CD4-positive, alpha-beta T cell treated with Interleukin-12 subunit alpha and Interleukin-12 subunit beta, for 1 hour (primary cell): ENCODE results near the gene RPL31.

Experiments
- DNase-seq: peaks from one replicate; pipeline ENCODE4 v3.0.0-alpha.2; 2020

RPL31 gene

DNA sequence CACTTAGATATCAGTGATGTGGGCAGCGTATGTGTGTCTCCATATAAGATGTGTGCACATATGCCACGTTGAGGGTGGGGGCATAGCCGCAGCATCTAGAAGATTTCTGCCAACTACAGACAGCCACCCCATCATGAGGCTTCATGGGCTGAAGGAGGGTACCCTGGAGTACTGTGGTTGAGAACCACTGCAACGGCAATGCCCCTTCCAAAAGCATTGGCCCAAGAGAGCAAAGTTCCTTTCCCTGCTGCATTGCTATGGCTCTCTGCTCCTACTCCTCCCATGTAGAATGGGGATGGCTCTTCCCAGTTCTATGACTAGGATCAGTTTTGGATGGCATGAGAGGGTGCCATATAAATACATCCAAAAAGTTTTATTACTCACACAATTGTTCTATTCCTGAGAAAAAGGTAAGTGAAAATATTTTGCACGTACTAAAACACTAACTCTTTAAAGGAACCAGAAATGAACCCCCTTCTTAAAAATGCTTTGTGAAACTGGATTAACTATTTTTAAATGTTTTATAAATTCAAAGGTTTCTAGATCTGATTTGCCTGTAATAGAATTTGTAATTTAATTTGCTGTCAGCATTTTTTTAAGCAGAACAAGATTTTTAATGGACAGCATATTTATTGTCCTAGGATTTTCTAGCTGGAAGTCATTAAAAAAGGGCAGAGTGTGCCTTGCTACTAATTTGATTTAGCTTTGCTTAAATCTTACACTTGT is 4.4 kb upstream of the RPL31 start:
- no peak for DNase-seq

DNA sequence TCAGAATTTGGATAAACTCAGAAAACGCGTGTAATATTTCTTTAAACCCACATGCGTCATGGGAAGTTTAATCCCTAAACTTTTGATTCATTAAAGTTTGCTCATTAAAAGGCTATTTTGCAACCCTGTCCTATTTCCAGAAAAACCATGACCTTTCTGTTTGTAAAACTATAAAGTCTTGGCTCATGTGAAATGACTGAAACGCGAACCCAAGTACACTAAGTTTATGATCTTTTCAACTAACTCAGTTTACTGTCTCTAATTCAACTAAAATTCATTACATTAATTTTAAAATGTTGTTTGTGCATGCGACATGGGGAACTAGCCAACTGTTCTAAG is 3.9 kb upstream of the RPL31 start:
- DNase-seq = no peak

DNA sequence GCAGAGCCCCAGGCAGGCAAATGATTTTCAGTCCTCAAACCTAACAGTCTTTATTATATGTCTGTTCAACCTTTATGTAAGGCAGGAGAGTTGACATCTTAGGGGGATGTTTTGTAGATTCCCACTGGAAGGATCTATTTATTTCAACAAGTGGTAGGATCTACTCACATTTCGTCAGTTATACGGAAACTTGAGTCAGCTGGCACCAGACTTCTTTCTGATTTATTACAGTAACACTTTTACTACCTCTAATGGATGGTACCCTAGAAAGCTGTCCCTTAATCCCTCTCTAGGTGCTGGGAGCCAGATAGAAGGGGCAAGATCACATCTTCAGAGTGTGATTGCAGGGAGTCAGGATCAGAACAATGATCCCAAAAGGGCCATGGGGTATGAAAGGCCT is 2.1 kb upstream of the RPL31 start:
- no peak for DNase-seq

DNA sequence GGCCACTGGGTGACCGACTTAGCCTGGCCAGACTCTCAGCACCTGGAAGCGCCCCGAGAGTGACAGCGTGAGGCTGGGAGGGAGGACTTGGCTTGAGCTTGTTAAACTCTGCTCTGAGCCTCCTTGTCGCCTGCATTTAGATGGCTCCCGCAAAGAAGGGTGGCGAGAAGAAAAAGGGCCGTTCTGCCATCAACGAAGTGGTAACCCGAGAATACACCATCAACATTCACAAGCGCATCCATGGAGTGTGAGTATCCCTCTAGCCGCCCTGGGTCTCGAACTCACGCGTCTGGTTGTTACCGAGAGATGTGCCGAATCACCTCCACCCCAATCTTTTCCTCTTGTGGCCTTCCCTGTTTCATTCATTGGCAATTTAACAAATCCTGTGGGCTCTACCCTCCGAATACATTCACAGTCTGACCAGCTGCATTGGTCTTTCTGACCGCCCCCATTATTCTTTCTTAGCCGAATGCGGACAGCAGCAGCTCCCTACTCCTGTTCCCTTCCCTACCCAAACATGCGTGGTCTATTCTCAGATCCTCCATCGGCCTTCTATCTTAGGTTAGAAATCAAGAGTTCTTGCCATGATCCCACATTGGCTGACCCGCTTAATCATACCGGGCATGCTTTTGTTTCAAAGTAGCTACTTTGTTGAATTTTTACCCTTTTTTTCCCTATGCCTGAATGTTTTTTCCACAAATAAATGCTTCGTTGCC is 631 bp downstream of the RPL31 start:
- no peak for DNase-seq

DNA sequence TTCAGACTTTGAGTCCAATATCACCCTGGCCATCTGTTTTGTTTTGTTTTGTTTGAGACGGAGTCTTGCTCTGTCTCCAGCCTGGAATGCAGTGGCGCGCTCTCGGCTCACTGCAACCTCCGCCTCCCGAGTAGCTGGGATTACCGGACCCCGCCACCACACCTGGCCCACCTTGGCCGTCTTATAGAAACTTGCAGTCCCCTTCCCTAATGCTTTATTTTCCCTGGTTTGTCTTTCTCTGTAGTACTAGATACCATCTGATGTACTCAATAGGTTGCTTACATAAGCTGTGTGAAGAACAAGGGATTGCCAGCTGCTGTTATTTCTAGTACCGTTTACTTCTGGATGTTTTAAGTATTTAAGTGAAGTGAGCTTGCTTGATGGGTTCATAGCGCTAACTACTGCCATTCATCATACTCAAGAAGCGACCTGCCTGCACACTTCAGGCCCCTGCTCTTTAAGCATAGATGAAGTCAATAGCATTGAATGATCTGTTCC is 1.2 kb downstream of the RPL31 start:
- no peak for DNase-seq

DNA sequence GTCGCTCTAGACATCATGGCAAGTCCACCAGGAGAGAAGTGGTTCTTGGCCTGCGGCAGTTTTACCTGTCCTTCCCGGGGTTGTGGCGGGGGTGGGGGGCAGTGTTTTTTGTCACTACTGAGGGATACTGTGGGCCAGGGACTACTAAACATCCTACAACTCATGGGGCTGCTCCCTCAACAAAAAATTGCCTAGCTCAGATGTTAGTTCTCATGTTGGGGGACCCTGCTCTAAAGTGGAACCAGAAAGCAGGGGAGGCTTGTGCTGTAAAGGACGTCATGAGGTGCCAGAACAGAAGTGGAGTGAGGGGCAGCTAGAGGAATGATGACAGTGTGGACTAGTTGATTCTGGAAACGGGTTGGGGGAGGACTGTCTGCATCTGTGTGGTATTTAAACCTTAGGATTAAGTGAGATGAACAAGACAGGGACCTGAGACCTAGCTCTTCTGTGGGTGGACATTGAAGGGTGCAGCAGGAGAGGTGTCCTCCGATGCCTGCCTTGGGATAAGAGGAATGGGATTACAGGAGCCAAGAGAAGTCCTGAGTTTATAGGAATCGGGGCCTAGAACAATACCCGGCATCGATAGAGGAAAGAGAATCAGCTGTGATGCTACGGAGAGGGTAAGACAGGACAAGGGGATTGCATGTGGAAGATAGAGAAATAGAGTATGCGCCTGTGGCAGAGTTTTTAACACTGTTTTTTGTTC is 2.7 kb downstream of the RPL31 start:
- no peak for DNase-seq

DNA sequence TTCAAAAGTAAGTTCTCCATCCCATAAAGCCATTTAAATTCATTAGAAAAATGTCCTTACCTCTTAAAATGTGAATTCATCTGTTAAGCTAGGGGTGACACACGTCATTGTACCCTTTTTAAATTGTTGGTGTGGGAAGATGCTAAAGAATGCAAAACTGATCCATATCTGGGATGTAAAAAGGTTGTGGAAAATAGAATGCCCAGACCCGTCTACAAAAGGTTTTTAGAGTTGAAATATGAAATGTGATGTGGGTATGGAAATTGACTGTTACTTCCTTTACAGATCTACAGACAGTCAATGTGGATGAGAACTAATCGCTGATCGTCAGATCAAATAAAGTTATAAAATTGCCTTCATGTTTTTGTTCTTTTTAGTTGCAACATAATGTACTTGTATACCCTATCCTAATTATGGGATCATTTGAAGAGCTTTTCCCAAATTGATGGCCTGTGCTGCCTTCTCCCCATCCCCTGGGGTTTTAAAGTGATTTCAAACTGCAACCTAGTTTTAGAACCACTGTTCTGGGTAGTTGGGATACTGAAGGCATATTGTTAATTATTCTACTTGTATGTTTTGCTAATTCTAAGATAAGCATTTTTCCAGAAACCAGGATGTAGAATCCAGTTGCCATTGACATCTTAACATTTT is 4.1 kb downstream of the RPL31 start:
- no peak for DNase-seq

DNA sequence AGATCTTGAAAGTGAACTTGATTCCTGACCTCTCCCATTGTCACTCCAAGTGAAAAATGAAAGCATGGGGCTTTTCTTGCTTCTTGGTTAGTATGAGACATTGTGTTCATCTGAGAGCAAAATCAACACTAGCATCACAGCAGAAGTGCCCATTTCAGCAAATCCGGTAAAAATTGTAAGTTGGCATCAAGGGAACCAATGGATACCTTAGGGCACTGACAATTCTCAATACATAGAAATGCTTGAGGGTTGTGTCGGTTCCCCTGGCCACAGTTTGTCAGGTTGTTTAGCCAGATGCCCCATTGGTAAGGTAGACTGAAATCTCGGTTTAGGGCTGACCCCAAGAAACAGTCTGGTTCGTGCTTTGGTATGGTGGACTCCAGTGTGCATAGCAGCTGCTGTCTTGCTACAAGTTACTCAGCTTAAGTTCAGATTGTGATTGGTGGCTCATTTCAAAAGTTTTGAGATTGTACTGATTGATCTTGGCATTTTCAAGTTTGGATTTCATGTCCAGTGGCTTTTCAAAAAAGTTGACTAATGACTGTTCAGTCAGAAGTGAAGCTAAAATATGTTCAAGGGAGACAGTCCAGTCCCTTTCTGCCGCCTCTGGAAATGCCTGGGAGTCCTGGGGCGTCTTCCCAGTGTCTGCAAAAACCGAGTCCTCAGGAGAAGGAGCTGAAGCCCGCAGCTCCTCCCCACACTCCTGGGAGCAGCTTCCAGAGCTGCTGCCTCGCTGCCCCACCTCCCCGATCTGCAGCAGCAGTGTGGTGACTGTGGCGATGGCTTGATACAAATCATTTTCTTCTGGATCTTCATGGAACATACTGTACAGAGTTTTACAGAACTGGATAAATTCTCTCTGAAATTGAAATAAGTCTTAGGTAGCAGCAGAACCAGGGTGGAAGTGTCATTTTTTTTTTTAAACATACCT is 5.6 kb downstream of the RPL31 start:
- DNase-seq = no peak

DNA sequence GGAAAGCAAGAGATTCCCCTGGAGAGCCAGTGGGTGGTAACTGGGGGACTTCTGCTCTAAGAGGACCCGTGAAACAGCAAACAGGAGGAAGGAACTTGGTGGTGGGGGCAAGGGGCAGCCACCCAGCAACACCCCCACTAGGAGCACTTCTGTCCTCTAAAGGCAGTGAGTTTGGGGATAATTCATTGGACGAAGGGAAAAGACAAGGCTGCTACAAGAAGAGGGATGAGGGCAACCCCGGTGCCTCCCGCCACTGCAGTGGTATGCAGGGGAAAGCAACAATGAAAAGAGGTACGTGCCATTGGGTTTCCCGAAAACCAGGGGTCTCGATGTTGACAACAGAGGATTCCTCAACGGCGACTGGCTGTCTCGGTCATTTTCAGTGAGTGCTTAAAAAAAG is 9.1 kb downstream of the RPL31 start:
- no peak for DNase-seq

DNA sequence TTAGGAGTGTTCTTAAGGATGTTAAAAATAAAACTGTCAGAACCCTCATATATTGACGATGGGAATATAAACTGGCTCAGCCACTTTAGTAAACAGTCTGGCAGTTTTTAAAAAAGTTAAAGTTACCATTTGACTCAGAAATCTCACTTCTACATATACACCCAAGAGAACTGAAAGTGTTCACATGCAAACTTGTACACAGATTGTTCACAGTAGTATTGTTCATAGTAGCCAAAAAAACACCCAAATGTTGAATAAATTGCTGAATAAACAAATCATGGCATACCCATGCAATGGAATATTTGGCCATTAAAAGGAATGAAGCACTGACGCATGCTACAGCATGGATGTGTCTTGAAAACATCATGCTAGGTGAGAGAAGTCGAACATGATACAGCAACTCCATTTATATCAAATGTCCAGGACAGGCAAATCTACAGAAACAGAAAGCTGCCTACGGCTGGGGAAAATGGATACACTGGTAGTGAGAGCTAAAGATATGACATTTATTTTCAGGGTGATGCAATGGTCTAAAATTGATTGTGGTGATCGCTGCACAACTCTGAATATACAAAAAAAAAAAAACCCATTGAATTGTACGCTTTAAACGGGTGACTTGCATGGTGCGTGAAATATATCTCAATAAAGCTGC is 10.1 kb downstream of the RPL31 start:
- DNase-seq = no peak

DNA sequence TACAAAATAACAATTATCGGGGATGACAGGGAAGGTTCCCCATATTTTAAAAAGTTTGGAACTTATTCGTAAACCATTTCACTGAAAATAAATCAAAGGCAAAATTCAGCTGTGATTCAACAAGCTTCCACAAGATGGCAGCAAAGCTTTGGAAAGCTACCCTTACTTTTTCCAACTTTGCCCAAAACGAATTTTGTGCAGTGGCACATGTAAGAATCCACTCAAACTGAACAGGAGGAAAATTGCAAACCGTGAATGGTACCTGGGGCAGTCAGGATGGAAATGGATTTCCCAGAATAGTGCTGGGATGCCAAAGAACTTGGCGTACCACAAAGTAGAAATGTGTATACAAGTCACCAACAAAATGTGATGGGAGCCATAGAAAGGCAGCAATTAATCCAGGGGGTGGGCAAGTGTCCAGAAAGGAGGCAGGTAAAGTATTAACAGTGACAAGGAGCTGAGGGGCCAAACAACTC is 10.7 kb downstream of the RPL31 start:
- DNase-seq = peak; percentile 58

DNA sequence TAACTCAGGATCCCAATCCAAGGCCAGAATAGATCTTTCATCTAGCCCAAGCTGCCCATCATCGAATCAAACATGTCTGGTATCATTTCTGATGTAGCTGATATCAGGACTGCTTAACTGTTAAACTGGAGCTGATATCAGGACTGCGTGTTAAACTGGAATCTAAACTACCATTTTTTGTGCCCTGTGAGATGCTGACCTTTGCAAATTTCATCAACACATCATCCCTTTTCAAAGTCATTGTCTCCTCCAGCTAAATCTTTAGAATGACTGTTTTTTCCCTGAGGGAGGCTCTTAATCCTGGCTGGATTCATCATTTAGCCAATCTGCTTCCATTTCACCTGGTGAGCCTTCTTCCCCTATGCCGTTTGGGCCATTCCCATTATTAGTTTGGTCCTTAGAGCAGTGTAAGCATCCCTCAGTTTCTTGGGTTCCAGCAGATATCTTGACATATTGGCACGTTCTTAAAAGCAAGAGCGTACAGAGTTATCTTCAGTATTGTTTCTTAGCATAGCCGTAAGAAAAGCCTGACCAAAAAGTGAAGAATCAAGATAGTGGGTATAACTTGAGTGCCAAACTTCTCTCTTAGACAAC is 12.3 kb downstream of the RPL31 start:
- DNase-seq = no peak

DNA sequence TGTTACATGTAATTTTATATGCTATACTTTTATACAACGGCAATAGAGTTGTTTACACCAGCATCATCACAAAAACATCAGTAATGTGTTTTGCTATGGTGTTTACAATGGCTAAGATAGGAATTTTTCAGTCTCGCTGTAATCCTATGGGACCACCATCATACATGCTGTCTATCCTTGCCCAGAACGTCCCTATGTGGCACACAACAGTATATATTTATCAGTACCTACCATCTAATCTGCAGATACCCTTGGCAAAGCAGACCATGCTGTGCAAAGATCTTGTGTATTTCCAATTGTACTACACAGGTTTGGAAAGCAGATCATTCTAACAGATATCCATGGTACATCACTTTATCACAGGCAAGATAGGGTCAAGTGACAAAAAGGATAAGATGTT is 15.3 kb downstream of the RPL31 start:
- no peak for DNase-seq

DNA sequence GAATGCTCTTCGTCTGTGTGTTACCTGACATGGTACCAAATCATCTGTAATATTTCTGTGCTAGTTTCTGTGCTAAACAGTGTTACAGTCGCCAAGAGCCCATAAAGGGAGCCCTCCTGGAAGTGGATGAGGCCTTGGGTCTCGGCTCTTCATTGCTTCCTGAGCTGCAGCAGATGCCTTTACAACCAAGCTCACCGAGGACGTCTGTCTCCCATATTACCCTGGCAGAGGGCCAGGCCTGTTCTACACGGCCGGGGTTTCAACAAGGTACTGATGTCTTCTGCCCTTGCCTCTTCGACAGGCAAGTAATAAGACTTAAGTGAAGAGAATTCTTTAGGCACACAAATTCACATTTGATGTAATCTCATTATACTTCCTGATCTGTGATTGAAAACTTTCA is 16.8 kb downstream of the RPL31 start:
- DNase-seq = no peak

DNA sequence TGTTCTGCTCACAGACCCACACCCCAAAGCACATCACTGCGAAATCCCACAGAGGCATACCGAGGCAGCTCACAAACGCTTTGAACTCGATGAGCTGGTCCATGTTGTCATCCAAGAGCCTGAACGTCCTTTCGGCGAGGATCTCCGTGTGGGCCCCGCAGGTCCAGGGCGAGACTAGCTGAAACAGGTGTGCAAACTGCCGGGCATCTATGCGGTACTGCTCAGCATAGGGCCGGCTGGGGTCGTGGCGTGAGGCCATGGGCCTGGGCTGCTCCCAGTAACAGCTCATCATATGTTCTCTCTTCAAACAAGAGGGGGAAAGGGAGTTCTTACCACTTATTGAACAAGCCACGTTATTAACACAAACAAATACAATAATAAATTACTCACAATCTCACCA is 20.1 kb downstream of the RPL31 start:
- no peak for DNase-seq

DNA sequence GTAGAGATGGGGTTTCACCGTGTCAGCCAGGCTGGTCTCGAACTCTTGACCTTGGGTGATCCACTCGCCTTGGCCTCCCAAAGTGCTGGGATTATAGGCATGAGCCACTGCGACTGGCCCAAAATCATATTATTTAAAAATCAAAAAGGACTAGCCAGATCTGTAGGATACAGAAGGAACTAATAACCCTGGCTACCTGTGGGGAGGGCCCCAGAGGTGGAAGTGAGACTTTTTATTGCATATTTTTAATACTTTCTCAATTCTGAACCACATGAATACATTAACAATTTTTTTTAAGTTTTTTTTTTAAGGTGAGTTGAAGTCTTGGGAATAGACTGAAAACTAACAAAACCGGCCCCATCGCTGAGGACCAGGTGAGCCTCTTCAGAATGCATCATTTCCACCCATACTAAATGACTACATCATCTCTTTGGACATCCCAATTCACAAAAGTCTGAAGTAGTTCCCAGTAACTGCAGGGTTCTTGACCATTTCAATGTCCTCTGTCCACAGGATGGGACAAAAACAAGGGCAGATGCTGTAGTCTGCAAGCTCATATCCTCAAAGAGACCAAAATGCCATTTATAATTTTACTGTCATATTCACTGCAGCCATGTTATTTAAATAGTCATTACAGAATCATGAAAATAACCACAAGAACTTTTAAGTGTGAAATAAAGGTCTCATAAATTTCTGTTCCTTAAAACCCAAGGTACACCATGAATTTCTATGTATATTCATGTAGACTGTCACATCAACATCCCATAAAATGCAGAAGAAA is 21.4 kb downstream of the RPL31 start:
- no peak for DNase-seq

DNA sequence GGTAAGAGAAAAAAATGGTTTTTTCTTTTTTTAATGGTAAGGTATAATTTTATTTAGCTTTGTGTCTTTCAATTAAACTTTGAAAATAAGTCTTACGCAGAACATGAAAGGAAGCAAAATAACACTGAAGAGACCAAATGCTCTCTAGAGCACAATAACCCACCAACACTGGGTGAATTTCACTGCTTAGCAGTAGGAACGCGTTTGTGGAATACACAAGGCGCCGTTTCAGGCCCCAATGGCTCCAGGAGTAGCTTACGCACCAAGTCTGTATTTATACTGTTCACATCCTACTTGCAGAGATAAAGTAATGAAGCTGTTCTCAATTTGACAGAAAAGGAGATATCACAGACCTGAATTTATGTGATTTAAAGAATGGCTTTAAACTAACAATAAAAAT is 23.5 kb downstream of the RPL31 start:
- DNase-seq = no peak

DNA sequence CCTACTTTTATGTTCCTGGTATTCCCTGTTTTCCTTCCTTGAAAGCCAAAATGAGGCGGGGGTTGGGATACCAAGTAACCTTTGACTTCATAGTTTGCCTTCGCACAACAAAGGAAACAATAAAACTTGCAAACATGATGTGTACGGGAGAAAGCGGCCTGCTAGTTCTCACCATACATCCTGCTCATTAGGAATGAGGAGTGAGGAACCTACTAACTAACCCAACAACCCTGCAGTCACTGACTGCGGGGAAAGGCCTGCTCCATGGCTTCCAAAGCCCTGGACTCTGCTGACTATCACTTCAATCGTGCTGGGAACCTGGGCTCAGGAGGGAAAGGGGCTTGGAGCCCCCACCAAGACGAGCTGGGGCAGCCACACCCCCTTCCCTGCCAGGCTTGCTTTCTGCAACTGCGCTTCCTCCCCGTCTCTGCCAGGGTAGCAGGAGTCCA is 24.2 kb downstream of the RPL31 start:
- DNase-seq = no peak

DNA sequence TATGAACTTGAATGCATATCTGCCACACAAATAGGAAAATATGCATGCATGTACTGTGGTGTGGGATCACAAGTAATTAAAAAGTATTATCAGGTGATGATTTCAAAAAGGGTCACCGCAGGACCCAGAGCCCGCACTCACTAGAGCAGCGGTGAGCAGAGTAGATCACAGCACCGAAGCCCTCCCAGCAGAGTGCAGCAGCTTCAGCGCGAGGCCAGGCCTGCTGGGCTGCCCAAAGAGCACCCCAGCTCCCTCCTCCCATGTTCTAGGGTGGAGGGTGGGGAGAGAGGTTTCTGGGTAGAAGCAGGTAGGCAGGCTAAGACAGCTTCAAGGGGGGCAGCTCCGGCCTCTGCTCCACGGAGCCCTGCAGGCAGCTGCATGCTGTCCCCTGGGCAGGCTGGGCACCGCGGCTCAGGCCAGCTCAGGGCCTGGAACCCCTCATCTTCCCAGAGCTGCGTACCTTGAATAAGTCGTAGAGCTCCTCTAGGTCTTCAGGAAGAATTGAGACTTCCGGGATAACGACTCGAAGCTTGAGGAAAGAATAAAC is 24.9 kb downstream of the RPL31 start:
- DNase-seq = no peak

DNA sequence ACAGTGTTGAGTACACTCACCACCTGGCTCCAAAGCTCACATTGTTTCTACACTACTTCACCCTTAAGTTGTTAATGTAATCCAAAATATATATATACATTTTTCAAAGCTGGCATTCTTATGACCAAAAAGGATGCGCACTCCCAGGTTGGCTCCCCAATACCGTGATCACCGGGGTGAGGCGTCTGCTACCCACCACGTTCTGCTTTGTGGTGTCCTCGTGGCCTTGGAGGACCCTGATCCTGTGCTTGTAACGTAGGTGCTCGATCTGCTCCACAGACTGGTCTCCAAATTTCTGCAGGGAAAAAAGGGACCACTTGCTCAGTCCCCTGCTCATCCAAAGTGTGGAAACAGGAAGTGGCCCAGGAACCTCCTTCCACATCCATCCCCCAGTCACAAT is 25.8 kb downstream of the RPL31 start:
- DNase-seq = no peak
